Keratinocyte (primary cell): ENCODE data around the gene TMCC1. TPM values are rescaled to one million over a fixed set of nuclear protein-coding genes. Genes with fewer than 3 reads are reported as not detected.

Experiments used
- DNase-seq: peaks from one replicate; pipeline ENCODE4 v3.0.0-alpha.2; 2011; ENCODE audit warnings: low read depth, missing footprints, low spot score
- FAIRE-seq: peaks from 2 replicates; lab custom pipeline; 2011; peaks lifted over from hg19 to GRCh38; lab: Jason Lieb, UNC
- H2AFZ ChIP-seq: 2 replicates; pipeline ENCODE4 v1.6.0; 2012; ENCODE audit warnings: low read length, control low read depth, inconsistent platforms; ENCODE audit not compliant: control insufficient read depth
- H3K27ac ChIP-seq: 2 replicates; pipeline ENCODE4 v1.5.1; 2011; ENCODE audit warnings: low read length; ENCODE audit not compliant: control insufficient read depth, insufficient read depth
- H3K27me3 ChIP-seq: 3 replicates; pipeline ENCODE4 v1.6.0; 2011; ENCODE audit warnings: low read length; ENCODE audit not compliant: control insufficient read depth, insufficient read depth; ENCODE audit errors: extremely low read depth
- H3K36me3 ChIP-seq, 2 experiments: 2 replicates in 1 of 2; 3 replicates in 1 of 2; pipeline ENCODE4 v1.5.1; 2011; ENCODE audit warnings: low read length in 2 of 2, mild to moderate bottlenecking in 1 of 2; ENCODE audit not compliant: control insufficient read depth in 2 of 2, insufficient read depth in 2 of 2; ENCODE audit errors: extremely low read depth in 1 of 2
- H3K4me1 ChIP-seq: 3 replicates; pipeline ENCODE4 v1.5.1; 2011; ENCODE audit warnings: low read length; ENCODE audit not compliant: control insufficient read depth, insufficient read depth; ENCODE audit errors: extremely low read depth
- H3K4me2 ChIP-seq: 3 replicates; pipeline ENCODE4 v1.6.0; 2011; ENCODE audit warnings: low read depth, low read length; ENCODE audit not compliant: control insufficient read depth, insufficient read depth; ENCODE audit errors: extremely low read depth
- H3K4me3 ChIP-seq, 3 experiments: fragments of 200-600 bp in 1 of 3; sonication (generic) in 1 of 3; 2 replicates in 2 of 3; 3 replicates in 1 of 3; pipeline ENCODE4 v1.5.1; 2011 to 2016; ENCODE audit warnings: low read length in 3 of 3, mild to moderate bottlenecking in 3 of 3, control low read depth in 2 of 3, inconsistent platforms in 1 of 3, low read depth in 1 of 3, mixed read lengths in 1 of 3, mixed run types in 1 of 3, moderate library complexity in 1 of 3; ENCODE audit not compliant: control insufficient read depth in 2 of 3, insufficient read depth in 2 of 3; ENCODE audit errors: extremely low read depth in 1 of 3
- H3K79me2 ChIP-seq: 2 replicates; pipeline ENCODE4 v1.6.0; 2012; ENCODE audit warnings: low read length; ENCODE audit not compliant: control insufficient read depth, insufficient read depth
- H3K9ac ChIP-seq: 3 replicates; pipeline ENCODE4 v1.6.0; 2011; ENCODE audit warnings: low read length; ENCODE audit not compliant: control insufficient read depth, insufficient read depth; ENCODE audit errors: extremely low read depth
- H3K9me1 ChIP-seq: 3 replicates; pipeline ENCODE4 v1.6.0; 2011; ENCODE audit warnings: low read length; ENCODE audit not compliant: control insufficient read depth, insufficient read depth; ENCODE audit errors: extremely low read depth
- H3K9me3 ChIP-seq: 2 replicates; pipeline ENCODE4 v1.5.1; 2012; ENCODE audit warnings: low read depth, low read length; ENCODE audit not compliant: control insufficient read depth
- H4K20me1 ChIP-seq: 3 replicates; pipeline ENCODE4 v1.6.0; 2011; ENCODE audit warnings: low read length; ENCODE audit not compliant: control insufficient read depth, insufficient read depth; ENCODE audit errors: extremely low read depth
- EZH2 ChIP-seq: IDR thresholded peaks from one replicate; pipeline ENCODE4 v1.6.1; 2012; ENCODE audit warnings: inconsistent platforms, mild to moderate bottlenecking, low read length, moderate library complexity
- dilution Hi-C: fragments of 300-500 bp; cut with MboI; formaldehyde crosslinking; loops from one replicate; pipeline ENCODE4 v1.7.0; 2020; ENCODE audit warnings: low sequenced_read_pairs; ENCODE audit not compliant: extremely low pct_ligation_motif_present
- polyA plus RNA-seq, 5 experiments: library from polyadenylated mRNA; depleted of rRNA in 3 of 5; stranded (reverse) in 3 of 5; stranded (forward) in 1 of 5; unstranded in 1 of 5; fragments of >200 nt; gene quantifications; 1 replicate in 1 of 5; 2 replicates in 3 of 5; 3 replicates in 1 of 5; pipeline versions ENCODE4 v1.2.1 to v1.2.3, GENCODE V29; 2011 to 2012; ENCODE audit warnings: missing spikeins in 2 of 5, low read depth in 1 of 5, low replicate concordance in 1 of 5
- TF ChIP-seq, protein P1 (sequence below), 3 experiments: IDR thresholded peaks in 1 of 3; conservative IDR thresholded peaks in 1 of 3; optimal IDR thresholded peaks in 1 of 3; 2 replicates in 2 of 3; 3 replicates in 1 of 3; pipeline versions ENCODE3 to v1.5.1; 2011; ENCODE audit warnings: low read length in 3 of 3, mild to moderate bottlenecking in 3 of 3, moderate library complexity in 2 of 3, control low read depth in 1 of 3, inconsistent platforms in 1 of 3; ENCODE audit not compliant: insufficient read depth in 2 of 3; ENCODE audit errors: extremely low read depth in 1 of 3

The TMCC1 gene
- polyA plus RNA-seq, 1 donor (not counting 4 experiments of a cell fraction or from before 2014, with no cell fraction given): 27.7 TPM

DNA sequence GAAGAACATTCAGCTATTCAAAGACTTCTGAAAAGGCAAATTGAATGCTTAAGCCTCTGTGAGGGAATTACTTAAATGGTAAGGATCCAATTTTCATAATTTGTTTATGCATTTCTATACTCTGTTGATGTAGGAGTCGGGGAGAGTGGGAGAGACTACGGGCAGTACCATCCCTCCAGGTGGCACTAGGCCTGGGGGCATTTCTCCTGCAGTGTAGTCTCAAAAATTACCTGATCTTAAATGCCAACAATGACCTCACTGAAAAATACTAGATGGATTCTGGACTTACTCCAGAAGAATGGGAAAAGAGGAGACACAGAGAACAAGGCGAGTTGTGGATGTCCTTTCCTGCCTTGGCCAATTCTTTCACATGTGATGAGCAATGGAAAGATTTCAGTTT lies 209.2 kb downstream of the TMCC1 start:
- Histone ChIP-seq H3K9me3 (no peaks in the 10 kb centered on the region), H2AFZ (no peak overlapping the region), H4K20me1 (no peaks in the 10 kb centered on the region), H3K9ac (no peak overlapping the region), H3K4me1 (peaks cover 12% of the 10 kb centered on the region), H3K36me3 (peaks cover 0 to 4% of the 10 kb centered on the region in 2 experiments), H3K27ac (no peak overlapping the region), H3K27me3 (no peaks in the 10 kb centered on the region), H3K4me2 (no peak overlapping the region), H3K9me1 (peaks cover 5% of the 10 kb centered on the region), H3K4me3 (no peak overlapping the region), H3K79me2 (peaks cover 85% of the 10 kb centered on the region)
- TF ChIP-seq, protein P1, sequence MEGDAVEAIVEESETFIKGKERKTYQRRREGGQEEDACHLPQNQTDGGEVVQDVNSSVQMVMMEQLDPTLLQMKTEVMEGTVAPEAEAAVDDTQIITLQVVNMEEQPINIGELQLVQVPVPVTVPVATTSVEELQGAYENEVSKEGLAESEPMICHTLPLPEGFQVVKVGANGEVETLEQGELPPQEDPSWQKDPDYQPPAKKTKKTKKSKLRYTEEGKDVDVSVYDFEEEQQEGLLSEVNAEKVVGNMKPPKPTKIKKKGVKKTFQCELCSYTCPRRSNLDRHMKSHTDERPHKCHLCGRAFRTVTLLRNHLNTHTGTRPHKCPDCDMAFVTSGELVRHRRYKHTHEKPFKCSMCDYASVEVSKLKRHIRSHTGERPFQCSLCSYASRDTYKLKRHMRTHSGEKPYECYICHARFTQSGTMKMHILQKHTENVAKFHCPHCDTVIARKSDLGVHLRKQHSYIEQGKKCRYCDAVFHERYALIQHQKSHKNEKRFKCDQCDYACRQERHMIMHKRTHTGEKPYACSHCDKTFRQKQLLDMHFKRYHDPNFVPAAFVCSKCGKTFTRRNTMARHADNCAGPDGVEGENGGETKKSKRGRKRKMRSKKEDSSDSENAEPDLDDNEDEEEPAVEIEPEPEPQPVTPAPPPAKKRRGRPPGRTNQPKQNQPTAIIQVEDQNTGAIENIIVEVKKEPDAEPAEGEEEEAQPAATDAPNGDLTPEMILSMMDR (optimal IDR thresholded peaks at IDR 0.05 in 1 of 3, IDR thresholded peaks at IDR 0.05 in 1 of 3, conservative IDR thresholded peaks at IDR 0.05 in 1 of 3; ENCODE audit: extremely low read depth in 1 of 3, insufficient read depth in 2 of 3, low read length in 3 of 3): no peak
- no peak for TF ChIP-seq EZH2
- dilution Hi-C loops: no loop called here
- DNase-seq (no peak), FAIRE-seq (no peak)

DNA sequence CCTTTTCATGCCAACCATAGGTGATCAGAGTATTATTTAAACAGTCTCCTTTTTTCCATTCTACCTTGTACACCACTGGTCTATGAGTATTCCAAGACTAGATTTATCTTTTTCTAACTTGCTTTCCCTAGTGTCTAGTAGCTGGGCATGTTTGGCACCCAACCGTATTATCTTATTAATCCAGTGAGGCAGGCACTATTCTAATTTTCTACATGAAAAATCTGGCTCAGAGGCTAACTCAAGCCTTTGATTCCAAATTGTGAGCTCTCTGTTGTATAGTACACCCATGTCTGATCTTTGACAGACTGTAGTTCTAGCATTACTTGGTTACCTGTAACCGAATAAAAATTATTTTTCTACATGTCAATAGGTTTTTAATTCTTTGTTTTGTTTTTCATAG lies 210.3 kb downstream of the TMCC1 start:
- H4K20me1 ChIP-seq: no peaks in the 10 kb centered on the region
- TF ChIP-seq, protein P1 (optimal IDR thresholded peaks at IDR 0.05 in 1 of 3, IDR thresholded peaks at IDR 0.05 in 1 of 3, conservative IDR thresholded peaks at IDR 0.05 in 1 of 3; ENCODE audit: extremely low read depth in 1 of 3, insufficient read depth in 2 of 3, low read length in 3 of 3): no peak
- TF ChIP-seq EZH2: no peak
- DNase-seq: no peak

More for the DNA sequence above, 210.3 kb downstream of the TMCC1 start:
- H3K27me3 ChIP-seq: no peaks in the 10 kb centered on the region
- peaks cover 7% of the 10 kb centered on the region for H3K4me1 ChIP-seq
- FAIRE-seq: no peak
- no peaks in the 10 kb centered on the region for H3K9me3 ChIP-seq
- no peak overlapping the region for H3K27ac ChIP-seq
- H3K9me1 ChIP-seq: peaks cover 5% of the 10 kb centered on the region
- dilution Hi-C loops: no loop called here
- no peak overlapping the region for H3K4me3 ChIP-seq
- peaks cover 1 to 8% of the 10 kb centered on the region in 2 experiments for H3K36me3 ChIP-seq
- H3K9ac ChIP-seq: no peak overlapping the region
- H3K4me2 ChIP-seq: no peak overlapping the region
- H2AFZ ChIP-seq: no peak overlapping the region
- peaks cover 83% of the 10 kb centered on the region for H3K79me2 ChIP-seq
